Measurements from ENCODE around the gene SELPLG.
"Not testable (repeated sequence)": the region's sequence is repeated elsewhere in the genome, so short reads cannot be mapped to it uniquely, and the experiment has no call there.

GRCh38 chr12:108656247-108656646 lies 22.6 kb upstream of the SELPLG start:
- TF ChIP-seq, protein P1, sequence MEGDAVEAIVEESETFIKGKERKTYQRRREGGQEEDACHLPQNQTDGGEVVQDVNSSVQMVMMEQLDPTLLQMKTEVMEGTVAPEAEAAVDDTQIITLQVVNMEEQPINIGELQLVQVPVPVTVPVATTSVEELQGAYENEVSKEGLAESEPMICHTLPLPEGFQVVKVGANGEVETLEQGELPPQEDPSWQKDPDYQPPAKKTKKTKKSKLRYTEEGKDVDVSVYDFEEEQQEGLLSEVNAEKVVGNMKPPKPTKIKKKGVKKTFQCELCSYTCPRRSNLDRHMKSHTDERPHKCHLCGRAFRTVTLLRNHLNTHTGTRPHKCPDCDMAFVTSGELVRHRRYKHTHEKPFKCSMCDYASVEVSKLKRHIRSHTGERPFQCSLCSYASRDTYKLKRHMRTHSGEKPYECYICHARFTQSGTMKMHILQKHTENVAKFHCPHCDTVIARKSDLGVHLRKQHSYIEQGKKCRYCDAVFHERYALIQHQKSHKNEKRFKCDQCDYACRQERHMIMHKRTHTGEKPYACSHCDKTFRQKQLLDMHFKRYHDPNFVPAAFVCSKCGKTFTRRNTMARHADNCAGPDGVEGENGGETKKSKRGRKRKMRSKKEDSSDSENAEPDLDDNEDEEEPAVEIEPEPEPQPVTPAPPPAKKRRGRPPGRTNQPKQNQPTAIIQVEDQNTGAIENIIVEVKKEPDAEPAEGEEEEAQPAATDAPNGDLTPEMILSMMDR (IDR thresholded peaks at IDR 0.05) = not testable (repeated sequence)
- not testable (repeated sequence) for TF ChIP-seq POLR2A, POLR2AphosphoS5, EP300 (IDR thresholded peaks at IDR 0.05)

Measured in gastroesophageal sphincter (tissue), 3 donors.